Psoas muscle (tissue), 8 donors: ENCODE data around the gene IZUMO4. TPM values are rescaled to one million over a fixed set of nuclear protein-coding genes. Genes with fewer than 3 reads are reported as not detected.

Source experiments
- ATAC-seq, 4 donors: fragments of 200-7000 bp; cut with Tn5 transposase; one replicate each; pipeline ENCODE4 v1.9.1; 2020; ENCODE audit warnings: moderate library complexity in 3 of 4, mild to moderate bottlenecking in 2 of 4
- DNase-seq, 2 donors: peaks; one replicate each; pipeline ENCODE4 v3.0.0-alpha.2; 2020
- H3K27ac ChIP-seq: fragments of 200-600 bp; one replicate; pipeline ENCODE4 v1.8.0; 2022
- H3K27me3 ChIP-seq, 3 donors: fragments of 200-600 bp in 1 of 3; one replicate each; pipeline versions ENCODE4 v1.6.1 to v1.8.0; 2013 to 2022; ENCODE audit warnings: low read length in 2 of 3, mild to moderate bottlenecking in 2 of 3, moderate library complexity in 1 of 3; ENCODE audit not compliant: insufficient read depth in 3 of 3
- H3K36me3 ChIP-seq, 2 donors: fragments of 200-600 bp in 1 of 2; one replicate each; pipeline versions ENCODE4 v1.6.1 to v1.8.0; 2013 to 2022; ENCODE audit warnings: low read depth in 1 of 2, mild to moderate bottlenecking in 1 of 2, moderate library complexity in 1 of 2; ENCODE audit not compliant: insufficient read depth in 1 of 2
- H3K4me1 ChIP-seq: fragments of 200-600 bp; one replicate; pipeline ENCODE4 v1.8.0; 2022
- H3K4me3 ChIP-seq: fragments of 200-600 bp; one replicate; pipeline ENCODE4 v1.8.0; 2022; ENCODE audit warnings: mild to moderate bottlenecking
- H3K9me3 ChIP-seq: fragments of 200-600 bp; one replicate; pipeline ENCODE4 v1.8.0; 2022
- WGBS, 3 donors: extraction: QIAGEN DNeasy Blood & Tissue Kit; methylation state at CpG; one replicate each; pipeline versions ENCODE4 v1.1.6 to v1.1.7; 2013; 5-methylcytosine and 5-hydroxymethylcytosine counted together
- intact Hi-C, 2 donors: fragments of 100-400 bp; cut with DNase I; formaldehyde crosslinking; loops; one replicate each; pipeline versions ENCODE4 v1.11.0 to v1.14.2; 2022
- long read RNA-seq, 2 donors: library from polyadenylated mRNA; unstranded; transcript quantifications; one replicate each; pipeline ENCODE4 v2.0.0, GENCODE V29; 2021
- polyA plus RNA-seq, 3 donors: library from polyadenylated mRNA; stranded (reverse); fragments of 200-250 nt; gene quantifications; one replicate each; pipeline ENCODE4 v1.2.3, GENCODE V29; 2013
- total RNA-seq, 4 donors: library from RNA; stranded (reverse); fragmentation: NEBNext Ultra II Directional in 2 of 4; extraction: Animal tissue kit (Norgen Biotek cat#: 25700) in 2 of 4; gene quantifications; one replicate each; pipeline versions ENCODE4 v1.2.1 to v1.2.4, GENCODE V29; 2021 to 2023
- TF ChIP-seq, protein P1 (sequence below): fragments of 200-600 bp; IDR thresholded peaks from one replicate; pipeline ENCODE4 v1.8.0; 2022; ENCODE audit warnings: antibody characterized with exemption
- donor health status: healthy with polysubstance abuse.
- donor health status: DM: no; HTN: no; CAD: no; lungs with moderate emphysema.
- donor health status: Bipolar disorder and iron deficiency.
- donor health status: healthy.
- donor health status: DM: yes; HTN: yes; CAD: no.
- donor health status: DM: no; HTN: no; CAD: no.
- donor health status: DM: no; HTN: no; CAD: no.
- donor health status: DM: yes; HTN: yes; CAD: no.

Gene IZUMO4, protein sequence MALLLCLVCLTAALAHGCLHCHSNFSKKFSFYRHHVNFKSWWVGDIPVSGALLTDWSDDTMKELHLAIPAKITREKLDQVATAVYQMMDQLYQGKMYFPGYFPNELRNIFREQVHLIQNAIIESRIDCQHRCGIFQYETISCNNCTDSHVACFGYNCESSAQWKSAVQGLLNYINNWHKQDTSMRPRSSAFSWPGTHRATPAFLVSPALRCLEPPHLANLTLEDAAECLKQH
- total RNA-seq, result 1 to 10 TPM in 3 of 4 donors, under 1 TPM in 1; 0.89 to 2.8 (median 1.4) TPM
- polyA plus RNA-seq, result 1 to 10 TPM in 2 of 3 donors, under 1 TPM in 1; 0.69 to 3.0 (median 2.0) TPM
- long read RNA-seq, donor 1, result 0 reads
- long read RNA-seq, donor 2, partial matches to known transcripts, result 0 of 2 reads
- long read RNA-seq, donor 2, other reads (novel, unspliced or antisense), result 2 of 2 reads

DNA sequence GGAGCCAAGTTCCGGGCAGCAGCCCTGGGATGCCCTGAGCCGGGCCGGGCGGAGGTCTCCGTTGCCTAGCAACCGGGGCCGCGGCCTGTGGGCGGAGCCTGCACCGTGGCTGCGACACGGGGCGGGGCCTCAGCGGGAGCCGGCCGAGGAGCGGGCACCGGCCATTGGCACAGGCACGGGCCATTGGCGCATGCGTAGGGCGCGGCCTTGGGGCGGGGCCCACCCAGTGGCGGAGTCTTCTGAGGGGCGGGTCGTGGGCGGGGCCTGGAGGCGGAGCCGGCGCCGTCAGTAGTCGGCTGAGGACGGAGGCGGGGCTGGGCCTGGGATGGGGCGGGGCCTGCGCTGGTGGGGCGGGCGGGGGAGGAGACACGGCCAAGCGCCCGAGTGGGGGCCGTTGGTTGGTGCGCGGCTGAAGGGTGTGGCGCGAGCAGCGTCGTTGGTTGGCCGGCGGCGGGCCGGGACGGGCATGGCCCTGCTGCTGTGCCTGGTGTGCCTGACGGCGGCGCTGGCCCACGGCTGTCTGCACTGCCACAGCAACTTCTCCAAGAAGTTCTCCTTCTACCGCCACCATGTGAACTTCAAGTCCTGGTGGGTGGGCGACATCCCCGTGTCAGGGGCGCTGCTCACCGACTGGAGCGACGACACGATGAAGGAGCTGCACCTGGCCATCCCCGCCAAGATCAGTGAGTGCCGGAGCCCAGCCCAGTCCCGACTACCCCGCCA, at the start of gene IZUMO4:
Gene IZUMO4 (plus strand): TSS at position 436 of the 723 bp plus-strand sequence. CDS start 31 bp downstream, at position 467.
- intact Hi-C loops, result no loop called here
- H3K4me3 ChIP-seq, result peak within 1 kb of the TSS; percentile 84
- ATAC-seq, result peak; percentile 89 to 91 (median 90)
- DNase-seq, result peak; percentile 99 to 100
- H3K4me1 ChIP-seq, result peaks cover 18% of the 10 kb centered on the region
- peaks cover 0 to 33% of the 10 kb centered on the region in 2 donors for H3K36me3 ChIP-seq
- H3K9me3 ChIP-seq, result no peaks in the 10 kb centered on the region
- peak within 1 kb of the TSS; percentile 96 for H3K27ac ChIP-seq
- 0 to 1% (median 0%) methylated on average over 32 to 70 of the region's 70 CpGs for WGBS, 3 donors
- TF ChIP-seq, protein P1, sequence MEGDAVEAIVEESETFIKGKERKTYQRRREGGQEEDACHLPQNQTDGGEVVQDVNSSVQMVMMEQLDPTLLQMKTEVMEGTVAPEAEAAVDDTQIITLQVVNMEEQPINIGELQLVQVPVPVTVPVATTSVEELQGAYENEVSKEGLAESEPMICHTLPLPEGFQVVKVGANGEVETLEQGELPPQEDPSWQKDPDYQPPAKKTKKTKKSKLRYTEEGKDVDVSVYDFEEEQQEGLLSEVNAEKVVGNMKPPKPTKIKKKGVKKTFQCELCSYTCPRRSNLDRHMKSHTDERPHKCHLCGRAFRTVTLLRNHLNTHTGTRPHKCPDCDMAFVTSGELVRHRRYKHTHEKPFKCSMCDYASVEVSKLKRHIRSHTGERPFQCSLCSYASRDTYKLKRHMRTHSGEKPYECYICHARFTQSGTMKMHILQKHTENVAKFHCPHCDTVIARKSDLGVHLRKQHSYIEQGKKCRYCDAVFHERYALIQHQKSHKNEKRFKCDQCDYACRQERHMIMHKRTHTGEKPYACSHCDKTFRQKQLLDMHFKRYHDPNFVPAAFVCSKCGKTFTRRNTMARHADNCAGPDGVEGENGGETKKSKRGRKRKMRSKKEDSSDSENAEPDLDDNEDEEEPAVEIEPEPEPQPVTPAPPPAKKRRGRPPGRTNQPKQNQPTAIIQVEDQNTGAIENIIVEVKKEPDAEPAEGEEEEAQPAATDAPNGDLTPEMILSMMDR, result peak; percentile 39
- no peaks in the 10 kb centered on the region for H3K27me3 ChIP-seq

DNA sequence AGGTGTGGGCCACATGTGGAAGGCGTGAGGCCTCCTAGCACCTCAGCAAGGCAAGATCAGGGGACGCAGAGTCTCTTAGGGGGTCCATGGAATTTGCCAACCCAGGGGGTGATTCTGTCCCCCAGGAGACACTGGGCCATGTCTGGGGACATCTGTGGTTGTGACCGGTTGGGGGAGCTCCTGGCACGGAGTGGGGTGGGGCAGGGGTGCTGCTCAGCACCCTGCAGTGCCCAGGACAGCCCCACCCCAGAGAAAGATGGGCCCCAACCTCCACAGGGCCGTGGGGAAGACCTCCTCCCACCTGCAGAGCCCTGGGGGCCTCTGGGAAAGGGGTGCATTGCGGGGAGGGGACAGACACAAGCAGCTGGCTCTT, 49.7 kb upstream of the IZUMO4 start:
- no peak for ATAC-seq
- intact Hi-C loops, result no loop called here
- H3K27me3 ChIP-seq, result no peaks in the 10 kb centered on the region
- peak overlapping the region; percentile 97 for H3K4me3 ChIP-seq
- TF ChIP-seq, protein P1, result no peak
- H3K36me3 ChIP-seq, result peaks cover 3 to 52% of the 10 kb centered on the region in 2 donors
- no peak for DNase-seq
- H3K9me3 ChIP-seq, result no peaks in the 10 kb centered on the region
- peak overlapping the region; percentile 98 for H3K27ac ChIP-seq
- H3K4me1 ChIP-seq, result peaks cover 77% of the 10 kb centered on the region
- 54 to 71% (median 56%) methylated on average over 6 of the region's 6 CpGs for WGBS, 3 donors

DNA sequence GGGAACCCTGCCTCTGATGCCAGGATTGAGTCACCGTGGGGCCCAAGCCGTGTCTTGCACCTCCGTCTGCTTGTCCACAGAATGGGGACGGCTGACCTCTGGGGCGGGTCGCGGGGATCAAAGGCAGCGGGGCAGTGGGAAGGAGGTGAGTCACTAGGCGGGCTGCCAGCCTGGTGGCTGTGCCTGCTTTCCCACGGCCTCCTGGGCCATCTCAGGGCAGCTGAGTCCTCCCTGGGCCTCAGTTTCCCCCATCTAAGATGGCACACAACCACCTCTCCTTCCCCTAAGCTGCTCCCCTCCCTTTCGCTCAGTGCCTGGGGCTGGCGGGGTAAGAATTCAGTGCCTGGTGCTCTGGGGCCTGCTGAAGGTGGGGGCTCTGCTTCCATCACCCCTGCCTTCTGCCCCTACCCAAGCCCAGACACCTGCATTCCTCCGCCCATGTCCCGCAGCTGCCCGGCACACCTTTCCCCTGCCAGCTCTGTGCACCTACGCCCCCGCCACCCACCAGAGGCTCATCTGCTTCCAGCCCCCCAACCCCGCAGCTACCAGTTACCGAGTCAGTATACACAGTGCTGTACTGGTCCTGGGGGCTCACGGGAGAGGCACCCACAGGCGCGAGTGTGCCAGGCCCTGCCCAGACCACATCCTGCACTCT, 49.1 kb upstream of the IZUMO4 start:
- H3K36me3 ChIP-seq, result peaks cover 3 to 48% of the 10 kb centered on the region in 2 donors
- H3K4me1 ChIP-seq, result peaks cover 73% of the 10 kb centered on the region
- WGBS, 3 donors, result 51 to 64% (median 57%) methylated on average over 13 to 22 of the region's 22 CpGs
- H3K9me3 ChIP-seq, result no peaks in the 10 kb centered on the region
- ATAC-seq, result peak in 3 of 4 donors; percentile 4 to 19 (median 18)
- intact Hi-C loops, result no loop called here
- H3K4me3 ChIP-seq, result peak overlapping the region; percentile 97
- TF ChIP-seq, protein P1, result no peak
- no peaks in the 10 kb centered on the region for H3K27me3 ChIP-seq
- peak overlapping the region; percentile 98 for H3K27ac ChIP-seq
- DNase-seq, result peak; percentile 85 to 93

DNA sequence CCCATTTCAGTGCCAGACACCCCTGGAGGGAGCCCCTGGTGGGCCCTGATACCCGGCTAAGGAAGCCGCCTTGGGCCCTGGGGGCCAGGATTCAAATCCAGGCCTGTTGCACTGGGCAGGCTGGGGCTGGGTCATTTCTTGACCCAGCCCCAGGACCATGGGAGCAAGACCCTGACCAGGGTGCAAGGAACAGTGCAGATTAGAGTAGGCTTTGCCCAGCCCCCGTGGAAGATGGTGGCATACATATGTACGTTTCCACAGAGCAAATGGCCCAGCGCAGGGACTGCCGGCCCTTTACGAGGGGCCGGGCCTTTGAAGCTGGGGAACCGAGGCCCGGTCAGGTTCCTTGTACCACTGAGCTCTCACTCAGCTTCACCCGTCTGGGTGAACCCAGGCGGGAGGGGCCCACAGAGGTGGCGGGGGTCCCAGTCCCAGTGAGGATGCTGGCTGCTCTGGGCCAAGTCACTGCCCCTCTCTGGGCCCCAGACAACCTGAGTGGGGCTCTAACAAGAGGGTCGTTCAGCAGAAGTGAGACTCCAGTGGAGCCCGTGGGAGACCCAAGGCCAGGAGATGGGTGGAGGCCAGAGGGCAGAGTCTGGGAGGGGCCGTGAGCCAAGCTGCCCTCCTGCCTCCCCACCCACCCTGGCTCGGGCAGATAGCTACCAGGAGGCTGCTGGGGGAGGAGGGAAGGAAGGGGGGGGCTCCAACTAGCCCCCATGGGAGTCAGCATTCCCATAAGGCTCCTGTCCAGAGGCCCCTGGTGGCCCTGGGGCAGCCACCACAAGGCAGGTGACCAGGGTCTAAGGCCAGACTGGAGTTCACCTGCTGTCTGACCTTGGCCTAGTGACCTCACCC, 48.4 kb upstream of the IZUMO4 start:
- no peaks in the 10 kb centered on the region for H3K27me3 ChIP-seq
- intact Hi-C loops, result no loop called here
- peak in 1 of 2 donors; percentile 60 for DNase-seq
- ATAC-seq, result no peak
- peak overlapping the region; percentile 97 for H3K4me3 ChIP-seq
- WGBS, 3 donors, result 48 to 69% (median 48%) methylated on average over 16 to 17 of the region's 17 CpGs
- TF ChIP-seq, protein P1, result no peak
- peak overlapping the region; percentile 98 for H3K27ac ChIP-seq
- H3K9me3 ChIP-seq, result no peaks in the 10 kb centered on the region
- H3K36me3 ChIP-seq, result peaks cover 3 to 40% of the 10 kb centered on the region in 2 donors
- H3K4me1 ChIP-seq, result peaks cover 65% of the 10 kb centered on the region
